HepG2 (cell line): ENCODE data around the gene ETV2. TPM values are rescaled to one million over a fixed set of nuclear protein-coding genes. Genes with fewer than 3 reads are reported as not detected.

Experiments
- CEBPB ChIP-seq: IDR thresholded peaks from 2 replicates; pipeline ENCODE4 v1.6.1; 2011; ENCODE audit warnings: low read depth, low read length, improper control_type of control experiment, borderline replicate concordance
- FOXM1 ChIP-seq: sonication (generic); formaldehyde crosslinking; IDR thresholded peaks from 2 replicates; pipeline ENCODE4 v1.5.0; 2020; ENCODE audit warnings: missing genetic modification reagents
- GTF2F1 ChIP-seq: fragments of 150-350 bp; IDR thresholded peaks from 2 replicates; pipeline ENCODE4 v1.6.1; 2014; ENCODE audit warnings: low read length
- MTF1 ChIP-seq: sonication (generic); formaldehyde crosslinking; IDR thresholded peaks from 2 replicates; pipeline ENCODE4 v1.5.0; 2020; ENCODE audit warnings: missing genetic modification reagents
- PRPF4 ChIP-seq: fragments of 200-400 bp; formaldehyde crosslinking; IDR thresholded peaks from 2 replicates; pipeline ENCODE4 v1.6.1; 2016; ENCODE audit warnings: low read length, low read depth; ENCODE audit not compliant: poor library complexity, severe bottlenecking
- SOX13 ChIP-seq, 3 experiments: fragments of 450-650 bp in 1 of 3; sonication (generic) in 1 of 3; formaldehyde crosslinking in 1 of 3; IDR thresholded peaks in 2 of 3; conservative IDR thresholded peaks in 1 of 3; 2 replicates each; pipeline versions ENCODE4 v1.5.0 to v1.6.1; 2016 to 2020; ENCODE audit warnings: antibody characterized with exemption in 1 of 3, mild to moderate bottlenecking in 1 of 3, missing compliant biosample characterization in 1 of 3, missing genetic modification reagents in 1 of 3, moderate library complexity in 1 of 3
- SP4 ChIP-seq: sonication (generic); formaldehyde crosslinking; IDR thresholded peaks from 2 replicates; pipeline ENCODE4 v1.8.1; 2023; ENCODE audit warnings: mild to moderate bottlenecking, missing genetic modification reagents
- SYNCRIP ChIP-seq: fragments of 200-400 bp; formaldehyde crosslinking; IDR thresholded peaks from 2 replicates; pipeline ENCODE4 v1.6.1; 2018; ENCODE audit warnings: mild to moderate bottlenecking, low read depth, low read length; ENCODE audit not compliant: insufficient read depth
- U2AF1 ChIP-seq: fragments of 200-400 bp; formaldehyde crosslinking; optimal IDR thresholded peaks from 2 replicates; pipeline ENCODE3; 2017; ENCODE audit warnings: mild to moderate bottlenecking, low read depth, low read length
- ZBTB7A ChIP-seq: sonication (generic); formaldehyde crosslinking; IDR thresholded peaks from 2 replicates; pipeline ENCODE4 v1.8.0; 2022; ENCODE audit warnings: mild to moderate bottlenecking, missing genetic modification reagents
- ZFAT ChIP-seq: sonication (generic); formaldehyde crosslinking; conservative IDR thresholded peaks from 2 replicates; pipeline ENCODE4 v1.8.1; 2023; ENCODE audit warnings: missing genetic modification reagents, inconsistent platforms
- ZFP90 ChIP-seq: sonication (generic); formaldehyde crosslinking; IDR thresholded peaks from 2 replicates; pipeline ENCODE4 v1.8.0; 2022; ENCODE audit warnings: missing genetic modification reagents, mild to moderate bottlenecking, inconsistent platforms, borderline replicate concordance
- ZNF136 ChIP-seq: sonication (generic); formaldehyde crosslinking; IDR thresholded peaks from 2 replicates; pipeline ENCODE4 v1.8.1; 2022; ENCODE audit warnings: low read depth, mild to moderate bottlenecking, moderate library complexity, missing genetic modification reagents
- ZNF230 ChIP-seq: sonication (generic); formaldehyde crosslinking; IDR thresholded peaks from 2 replicates; pipeline ENCODE4 v1.4.0; 2020; ENCODE audit warnings: mild to moderate bottlenecking, missing genetic modification reagents
- ZNF292 ChIP-seq: sonication (generic); formaldehyde crosslinking; IDR thresholded peaks from 2 replicates; pipeline ENCODE4 v1.8.1; 2022; ENCODE audit warnings: mild to moderate bottlenecking, low read depth, missing genetic modification reagents, borderline replicate concordance
- ZNF607 ChIP-seq: sonication (generic); formaldehyde crosslinking; IDR thresholded peaks from 2 replicates; pipeline ENCODE4 v1.5.1; 2020; ENCODE audit warnings: missing genetic modification reagents, mild to moderate bottlenecking, borderline replicate concordance
- polyA plus RNA-seq, 8 experiments: library from polyadenylated mRNA; depleted of rRNA in 3 of 8; stranded (reverse) in 7 of 8; unstranded in 1 of 8; fragments of >200 nt; fragmentation: Illumina TruSeq in 4 of 8; extraction: Trizol in 4 of 8; gene quantifications; 2 replicates each; pipeline versions ENCODE4 v1.2.1 to v1.2.3, GENCODE V29; 2011 to 2016; ENCODE audit warnings: low read depth in 4 of 8, missing spikeins in 1 of 8, mixed read lengths in 1 of 8; ENCODE audit not compliant: insufficient read depth in 1 of 8
- total RNA-seq, 5 experiments: library from RNA; depleted of rRNA; stranded (reverse); fragments of >200 nt; fragmentation: Illumina TruSeq; extraction: Trizol; gene quantifications; 2 replicates each; pipeline ENCODE4 v1.2.3, GENCODE V29; 2016; ENCODE audit warnings: low read depth in 1 of 5
- TF ChIP-seq, protein P1 (sequence below): sonication (generic); formaldehyde crosslinking; IDR thresholded peaks from 2 replicates; pipeline ENCODE4 v1.4.0; 2020; ENCODE audit warnings: missing genetic modification reagents
- TF ChIP-seq, protein P2 (sequence below): sonication (generic); formaldehyde crosslinking; IDR thresholded peaks from 2 replicates; pipeline ENCODE4 v1.9.0; 2021; ENCODE audit warnings: missing genetic modification reagents, borderline replicate concordance
- TF ChIP-seq, protein P3 (sequence below): IDR thresholded peaks from 2 replicates; pipeline ENCODE4 v1.6.1; 2016; ENCODE audit warnings: missing compliant biosample characterization, missing genetic modification reagents, borderline replicate concordance
- TF ChIP-seq, protein P4 (sequence below): sonication (generic); formaldehyde crosslinking; IDR thresholded peaks from 2 replicates; pipeline ENCODE4 v1.4.0; 2020; ENCODE audit warnings: missing genetic modification reagents
- TF ChIP-seq, protein P5 (sequence below): sonication (generic); formaldehyde crosslinking; IDR thresholded peaks from 2 replicates; pipeline ENCODE4 v1.4.0; 2020; ENCODE audit warnings: missing genetic modification reagents

The ETV2 gene
- total and polyA plus RNA-seq, 2 of the 13 experiments (the other 11 are each of a cell fraction or from before 2014, with no cell fraction given): 0.07 to 0.20 TPM

DNA sequence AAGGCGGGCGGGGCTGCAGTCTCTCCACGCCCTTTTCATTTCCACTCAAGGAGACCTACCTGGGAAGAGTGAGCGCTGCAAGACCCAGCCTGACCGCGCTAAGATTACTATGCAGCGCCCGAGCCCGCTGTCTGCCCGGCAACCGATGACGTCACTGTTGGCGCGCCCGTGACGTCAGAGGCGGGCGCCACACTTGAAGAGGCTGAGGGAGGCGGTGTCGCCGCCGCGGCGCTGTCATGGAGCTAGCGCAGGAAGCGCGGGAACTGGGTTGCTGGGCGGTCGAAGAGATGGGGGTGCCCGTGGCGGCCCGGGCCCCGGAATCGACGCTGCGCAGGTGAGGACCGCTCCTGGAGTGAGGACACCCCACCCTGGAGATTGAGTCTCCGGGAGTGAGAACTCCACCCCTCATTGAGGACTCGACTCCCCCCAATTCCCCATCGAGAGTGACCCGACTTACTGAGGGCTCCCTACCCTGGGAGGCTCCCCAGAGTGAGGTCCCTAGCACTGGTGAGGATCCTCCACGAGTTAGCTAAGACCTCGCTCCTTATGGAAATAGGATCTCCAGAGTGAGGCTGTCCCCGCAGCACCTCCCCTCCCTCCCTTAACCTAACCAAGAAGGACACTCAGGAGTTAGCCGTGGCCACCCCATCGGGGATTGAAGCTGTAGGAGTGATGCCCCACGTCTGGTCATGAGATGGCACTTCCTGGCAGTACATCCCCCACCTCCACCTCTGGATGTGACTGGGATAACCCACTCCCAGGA lies 28.8 kb upstream of the ETV2 start, which contains the start of gene HAUS5 (continued):
- 0 out of 2 replicates have a peak, but pooled peaks have one; percentile 42 for TF ChIP-seq FOXM1 (CRISPR knock-in tag)
- TF ChIP-seq, protein P1, sequence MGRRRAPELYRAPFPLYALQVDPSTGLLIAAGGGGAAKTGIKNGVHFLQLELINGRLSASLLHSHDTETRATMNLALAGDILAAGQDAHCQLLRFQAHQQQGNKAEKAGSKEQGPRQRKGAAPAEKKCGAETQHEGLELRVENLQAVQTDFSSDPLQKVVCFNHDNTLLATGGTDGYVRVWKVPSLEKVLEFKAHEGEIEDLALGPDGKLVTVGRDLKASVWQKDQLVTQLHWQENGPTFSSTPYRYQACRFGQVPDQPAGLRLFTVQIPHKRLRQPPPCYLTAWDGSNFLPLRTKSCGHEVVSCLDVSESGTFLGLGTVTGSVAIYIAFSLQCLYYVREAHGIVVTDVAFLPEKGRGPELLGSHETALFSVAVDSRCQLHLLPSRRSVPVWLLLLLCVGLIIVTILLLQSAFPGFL (CRISPR knock-in tag): no peak
- no peak for TF ChIP-seq ZFAT (CRISPR knock-in tag)
- TF ChIP-seq CEBPB: peak; percentile 16; the same call in 1 of the 2 replicates
- TF ChIP-seq ZNF136: no peak
- TF ChIP-seq SOX13 (IDR thresholded peaks at IDR 0.05): no peak
- peak in 1 of 2 experiments; percentile 42; a peak in 2 of 4 replicates for TF ChIP-seq SOX13 (CRISPR knock-in tag; conservative IDR thresholded peaks at IDR 0.05 in 1 of 2, IDR thresholded peaks at IDR 0.05 in 1 of 2)
- no peak for TF ChIP-seq SYNCRIP
- peak; percentile 74; the same call in 1 of the 2 replicates for TF ChIP-seq ZFP90
- no peak for TF ChIP-seq ZBTB7A (CRISPR knock-in tag)
- TF ChIP-seq U2AF1: no peak
- TF ChIP-seq, protein P2, sequence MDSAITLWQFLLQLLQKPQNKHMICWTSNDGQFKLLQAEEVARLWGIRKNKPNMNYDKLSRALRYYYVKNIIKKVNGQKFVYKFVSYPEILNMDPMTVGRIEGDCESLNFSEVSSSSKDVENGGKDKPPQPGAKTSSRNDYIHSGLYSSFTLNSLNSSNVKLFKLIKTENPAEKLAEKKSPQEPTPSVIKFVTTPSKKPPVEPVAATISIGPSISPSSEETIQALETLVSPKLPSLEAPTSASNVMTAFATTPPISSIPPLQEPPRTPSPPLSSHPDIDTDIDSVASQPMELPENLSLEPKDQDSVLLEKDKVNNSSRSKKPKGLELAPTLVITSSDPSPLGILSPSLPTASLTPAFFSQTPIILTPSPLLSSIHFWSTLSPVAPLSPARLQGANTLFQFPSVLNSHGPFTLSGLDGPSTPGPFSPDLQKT: no peak
- TF ChIP-seq, protein P3, sequence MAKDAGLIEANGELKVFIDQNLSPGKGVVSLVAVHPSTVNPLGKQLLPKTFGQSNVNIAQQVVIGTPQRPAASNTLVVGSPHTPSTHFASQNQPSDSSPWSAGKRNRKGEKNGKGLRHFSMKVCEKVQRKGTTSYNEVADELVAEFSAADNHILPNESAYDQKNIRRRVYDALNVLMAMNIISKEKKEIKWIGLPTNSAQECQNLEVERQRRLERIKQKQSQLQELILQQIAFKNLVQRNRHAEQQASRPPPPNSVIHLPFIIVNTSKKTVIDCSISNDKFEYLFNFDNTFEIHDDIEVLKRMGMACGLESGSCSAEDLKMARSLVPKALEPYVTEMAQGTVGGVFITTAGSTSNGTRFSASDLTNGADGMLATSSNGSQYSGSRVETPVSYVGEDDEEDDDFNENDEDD (CRISPR knock-in tag): peak; percentile 97
- no peak for TF ChIP-seq MTF1
- TF ChIP-seq, protein P4, sequence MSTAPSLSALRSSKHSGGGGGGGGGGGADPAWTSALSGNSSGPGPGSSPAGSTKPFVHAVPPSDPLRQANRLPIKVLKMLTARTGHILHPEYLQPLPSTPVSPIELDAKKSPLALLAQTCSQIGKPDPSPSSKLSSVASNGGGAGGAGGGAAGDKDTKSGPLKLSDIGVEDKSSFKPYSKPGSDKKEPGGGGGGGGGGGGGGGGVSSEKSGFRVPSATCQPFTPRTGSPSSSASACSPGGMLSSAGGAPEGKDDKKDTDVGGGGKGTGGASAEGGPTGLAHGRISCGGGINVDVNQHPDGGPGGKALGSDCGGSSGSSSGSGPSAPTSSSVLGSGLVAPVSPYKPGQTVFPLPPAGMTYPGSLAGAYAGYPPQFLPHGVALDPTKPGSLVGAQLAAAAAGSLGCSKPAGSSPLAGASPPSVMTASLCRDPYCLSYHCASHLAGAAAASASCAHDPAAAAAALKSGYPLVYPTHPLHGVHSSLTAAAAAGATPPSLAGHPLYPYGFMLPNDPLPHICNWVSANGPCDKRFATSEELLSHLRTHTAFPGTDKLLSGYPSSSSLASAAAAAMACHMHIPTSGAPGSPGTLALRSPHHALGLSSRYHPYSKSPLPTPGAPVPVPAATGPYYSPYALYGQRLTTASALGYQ (CRISPR knock-in tag): no peak
- peak; percentile 65; the same call in 1 of the 2 replicates for TF ChIP-seq ZNF292 (CRISPR knock-in tag)
- no peak for TF ChIP-seq GTF2F1
- peak; percentile 65; the same call in 1 of the 2 replicates for TF ChIP-seq ZNF607 (CRISPR knock-in tag)
- TF ChIP-seq ZNF230 (CRISPR knock-in tag): no peak
- TF ChIP-seq PRPF4: no peak
- TF ChIP-seq, protein P5, sequence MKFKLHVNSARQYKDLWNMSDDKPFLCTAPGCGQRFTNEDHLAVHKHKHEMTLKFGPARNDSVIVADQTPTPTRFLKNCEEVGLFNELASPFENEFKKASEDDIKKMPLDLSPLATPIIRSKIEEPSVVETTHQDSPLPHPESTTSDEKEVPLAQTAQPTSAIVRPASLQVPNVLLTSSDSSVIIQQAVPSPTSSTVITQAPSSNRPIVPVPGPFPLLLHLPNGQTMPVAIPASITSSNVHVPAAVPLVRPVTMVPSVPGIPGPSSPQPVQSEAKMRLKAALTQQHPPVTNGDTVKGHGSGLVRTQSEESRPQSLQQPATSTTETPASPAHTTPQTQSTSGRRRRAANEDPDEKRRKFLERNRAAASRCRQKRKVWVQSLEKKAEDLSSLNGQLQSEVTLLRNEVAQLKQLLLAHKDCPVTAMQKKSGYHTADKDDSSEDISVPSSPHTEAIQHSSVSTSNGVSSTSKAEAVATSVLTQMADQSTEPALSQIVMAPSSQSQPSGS (CRISPR knock-in tag): peak; percentile 99
- peak; percentile 46; the same call in 1 of the 2 replicates for TF ChIP-seq SP4 (CRISPR knock-in tag)
